ENCODE results near the gene U2AF1L4. TPM values are rescaled to one million over a fixed set of nuclear protein-coding genes. Genes with fewer than 3 reads are reported as not detected.
A peak's percentile ranks its signal among the peaks of the same experiment; 100 is the strongest.

The U2AF1L4 gene
- total and polyA plus RNA-seq, 2 donors (not counting 3 experiments of a cell fraction or from before 2014, with no cell fraction given), result 5.6 to 13.5 TPM

DNA sequence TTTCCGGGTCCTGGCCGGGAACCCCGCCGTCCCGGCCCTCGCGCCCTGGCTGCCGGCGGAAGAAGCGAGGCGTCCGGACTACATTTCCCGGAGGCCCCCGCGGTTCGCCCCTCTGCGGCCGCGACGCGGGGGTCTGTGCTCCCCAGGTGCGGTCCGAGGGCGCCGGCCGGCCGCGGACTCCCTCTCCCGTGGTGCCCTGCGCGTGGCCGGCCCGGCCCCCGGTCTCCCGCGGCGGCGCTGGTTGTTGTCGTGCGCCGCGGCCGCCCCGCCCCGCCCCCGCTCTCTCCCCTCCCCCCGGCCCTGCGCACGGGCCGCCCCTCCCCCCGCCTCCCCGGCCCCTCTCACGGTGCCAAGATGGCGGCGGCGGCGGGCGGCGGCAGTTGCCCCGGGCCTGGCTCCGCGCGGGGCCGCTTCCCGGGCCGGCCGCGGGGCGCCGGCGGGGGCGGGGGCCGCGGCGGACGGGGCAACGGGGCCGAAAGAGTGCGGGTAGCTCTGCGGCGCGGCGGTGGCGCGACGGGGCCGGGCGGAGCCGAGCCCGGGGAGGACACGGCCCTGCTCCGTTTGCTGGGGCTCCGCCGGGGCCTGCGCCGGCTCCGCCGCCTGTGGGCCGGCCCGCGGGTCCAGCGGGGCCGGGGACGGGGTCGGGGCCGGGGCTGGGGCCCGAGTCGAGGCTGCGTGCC is 27.4 kb downstream of the U2AF1L4 start, which contains the start of gene KMT2B:
KMT2B (plus strand) TSS at position 339 of the 680 bp plus-strand sequence; CDS start at position 355, 16 bp downstream.
- Histone ChIP-seq H3K27ac (ENCODE audit: insufficient read depth, low read depth, low read length) (peak within 1 kb of the TSS; percentile 36), H2AFZ (ENCODE audit: low read depth, low read length) (peak within 1 kb of the TSS; percentile 97), H3K9ac (replicated peaks; ENCODE audit: extremely low read depth, insufficient read depth, low read length) (peak within 1 kb of the TSS; percentile 62), H4K20me1 (replicated peaks; ENCODE audit: control insufficient read depth, extremely low read depth, insufficient read depth, low read length) (no peaks in the 10 kb centered on the region), H3K36me3 (ENCODE audit: control insufficient read depth in 2 of 2, extremely low read depth in 1 of 2, insufficient read depth in 2 of 2, low read length in 2 of 2) (peaks cover 6 to 17% of the 10 kb centered on the region in 2 experiments), H3K4me1 (ENCODE audit: control insufficient read depth, extremely low read depth, insufficient read depth, low read length) (peaks cover 17% of the 10 kb centered on the region), H3K4me2 (ENCODE audit: insufficient read depth, low read length) (peak within 1 kb of the TSS; percentile 61), H3K79me2 (ENCODE audit: control insufficient read depth, insufficient read depth, low read length) (peaks cover 30% of the 10 kb centered on the region), H3K9me1 (replicated peaks; ENCODE audit: control insufficient read depth, extremely low read depth, insufficient read depth, low read length) (no peaks in the 10 kb centered on the region), H3K9me3 (replicated peaks; ENCODE audit: control insufficient read depth, insufficient read depth, low read length) (no peaks in the 10 kb centered on the region), H3K4me3 (replicated peaks in 1 of 3; ENCODE audit: insufficient read depth in 1 of 3, low read depth in 1 of 3, low read length in 3 of 3) (peak within 1 kb of the TSS; percentile 57 to 64 (median 57)), H3K27me3 (ENCODE audit: control insufficient read depth in 2 of 2, insufficient read depth in 2 of 2, low read length in 2 of 2) (no peaks in the 10 kb centered on the region)
- POLR2A ChIA-PET, result no interaction called here
- TF ChIP-seq POLR2A (IDR thresholded peaks at IDR 0.05; ENCODE audit: low read depth, low read length), result no peak
- peak; percentile 30 for TF ChIP-seq POLR2AphosphoS5 (IDR thresholded peaks at IDR 0.05; ENCODE audit: insufficient read depth, low read depth, low read length)
- no peak for TF ChIP-seq FOS (IDR thresholded peaks at IDR 0.05; ENCODE audit: borderline replicate concordance, insufficient read depth, low read length)
- no peak for TF ChIP-seq EZH2 (IDR thresholded peaks at IDR 0.05; ENCODE audit: borderline replicate concordance, low read depth, low read length, severe bottlenecking)
- TF ChIP-seq GATA2 (IDR thresholded peaks at IDR 0.05; ENCODE audit: insufficient read depth, insufficient read length, low read depth, low read length), result no peak
- TF ChIP-seq, protein P1, sequence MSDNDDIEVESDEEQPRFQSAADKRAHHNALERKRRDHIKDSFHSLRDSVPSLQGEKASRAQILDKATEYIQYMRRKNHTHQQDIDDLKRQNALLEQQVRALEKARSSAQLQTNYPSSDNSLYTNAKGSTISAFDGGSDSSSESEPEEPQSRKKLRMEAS (IDR thresholded peaks at IDR 0.05; ENCODE audit: insufficient read depth, insufficient read length), result no peak
- no peak for FAIRE-seq
- BruUV-seq (replicated peaks), result no TSS peak
- dilution Hi-C loops (cut with MboI; ENCODE audit: extremely low pct_ligation_motif_present, low sequenced_read_pairs) (no loop called here), intact Hi-C loops (cut with micrococcal nuclease) (loop anchor here (1.0 kb wide), 11 partner anchors 16 to 366 kb away; partner anchors contain the start of genes PROSER3, PSENEN and U2AF1L4)
- DNase-seq (ENCODE audit: low read depth, low spot score), result no peak
- CTCF ChIA-PET, result interaction anchor here (1.0 to 1.8 kb wide), 4 partner anchors 15 to 30 kb away, joined by 3 to 7 read pairs (median 4); partner anchors contain the start of genes LIN37, PSENEN and U2AF1L4
